Measurements from ENCODE around the gene ARVCF.

ARVCF gene

DNA sequence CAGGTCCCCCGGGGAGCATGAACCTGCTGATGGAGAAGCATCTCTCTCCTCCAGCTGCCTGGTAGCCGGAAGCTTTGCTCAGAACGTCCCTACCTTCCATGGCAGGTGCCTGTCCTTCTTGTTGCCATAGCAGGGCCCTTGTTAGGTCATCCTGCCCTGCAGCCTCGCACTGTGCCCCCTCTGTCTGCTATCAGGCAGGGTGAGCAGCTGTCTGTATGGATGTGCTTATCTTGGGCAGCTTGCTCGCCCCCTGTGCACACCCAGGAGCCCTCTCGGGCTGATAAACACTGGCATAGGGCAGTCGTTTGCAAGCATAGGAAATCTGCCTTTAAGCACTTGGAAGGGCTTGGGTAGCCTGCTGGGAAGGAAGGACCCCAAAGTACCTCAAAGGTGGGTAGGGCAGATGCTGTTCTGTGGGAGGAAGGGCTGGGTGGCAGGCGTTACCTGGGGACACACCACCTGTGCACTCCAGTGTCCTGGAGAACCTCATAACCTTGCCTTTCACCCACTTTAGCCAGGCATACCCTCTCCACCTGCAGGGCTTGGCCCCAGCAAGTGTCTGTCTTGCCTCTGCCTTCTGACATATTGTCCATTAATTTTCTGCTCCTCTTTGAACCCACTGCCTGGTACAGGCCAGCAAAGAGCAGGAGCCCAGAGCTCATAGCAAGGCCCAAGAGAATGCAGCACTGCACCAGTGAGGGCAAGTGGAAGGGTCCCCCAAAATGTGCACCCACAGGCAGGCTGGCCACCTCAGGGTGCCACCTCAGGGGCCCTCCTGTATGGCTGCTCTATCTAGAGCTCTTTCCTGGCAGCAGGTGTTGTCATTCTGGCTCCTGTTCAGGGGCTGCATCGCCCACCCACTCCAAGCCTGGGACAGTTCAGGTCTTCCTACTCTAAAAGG is 83.0 kb downstream of the ARVCF start:
- Mint-ChIP-seq H3K27ac (no peak overlapping the region), H3K36me3 (ENCODE audit: low read depth) (peaks cover 30% of the 10 kb centered on the region), H3K27me3 (ENCODE audit: low read depth, poor library complexity) (peaks cover 12% of the 10 kb centered on the region), H3K4me1 (peaks cover 5% of the 10 kb centered on the region), H3K9me3 (peaks cover 33% of the 10 kb centered on the region), H3K4me3 (no peak overlapping the region)
- DNase-seq = no peak
- TF ChIP-seq, protein P1, sequence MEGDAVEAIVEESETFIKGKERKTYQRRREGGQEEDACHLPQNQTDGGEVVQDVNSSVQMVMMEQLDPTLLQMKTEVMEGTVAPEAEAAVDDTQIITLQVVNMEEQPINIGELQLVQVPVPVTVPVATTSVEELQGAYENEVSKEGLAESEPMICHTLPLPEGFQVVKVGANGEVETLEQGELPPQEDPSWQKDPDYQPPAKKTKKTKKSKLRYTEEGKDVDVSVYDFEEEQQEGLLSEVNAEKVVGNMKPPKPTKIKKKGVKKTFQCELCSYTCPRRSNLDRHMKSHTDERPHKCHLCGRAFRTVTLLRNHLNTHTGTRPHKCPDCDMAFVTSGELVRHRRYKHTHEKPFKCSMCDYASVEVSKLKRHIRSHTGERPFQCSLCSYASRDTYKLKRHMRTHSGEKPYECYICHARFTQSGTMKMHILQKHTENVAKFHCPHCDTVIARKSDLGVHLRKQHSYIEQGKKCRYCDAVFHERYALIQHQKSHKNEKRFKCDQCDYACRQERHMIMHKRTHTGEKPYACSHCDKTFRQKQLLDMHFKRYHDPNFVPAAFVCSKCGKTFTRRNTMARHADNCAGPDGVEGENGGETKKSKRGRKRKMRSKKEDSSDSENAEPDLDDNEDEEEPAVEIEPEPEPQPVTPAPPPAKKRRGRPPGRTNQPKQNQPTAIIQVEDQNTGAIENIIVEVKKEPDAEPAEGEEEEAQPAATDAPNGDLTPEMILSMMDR (IDR thresholded peaks at IDR 0.05) = no peak

DNA sequence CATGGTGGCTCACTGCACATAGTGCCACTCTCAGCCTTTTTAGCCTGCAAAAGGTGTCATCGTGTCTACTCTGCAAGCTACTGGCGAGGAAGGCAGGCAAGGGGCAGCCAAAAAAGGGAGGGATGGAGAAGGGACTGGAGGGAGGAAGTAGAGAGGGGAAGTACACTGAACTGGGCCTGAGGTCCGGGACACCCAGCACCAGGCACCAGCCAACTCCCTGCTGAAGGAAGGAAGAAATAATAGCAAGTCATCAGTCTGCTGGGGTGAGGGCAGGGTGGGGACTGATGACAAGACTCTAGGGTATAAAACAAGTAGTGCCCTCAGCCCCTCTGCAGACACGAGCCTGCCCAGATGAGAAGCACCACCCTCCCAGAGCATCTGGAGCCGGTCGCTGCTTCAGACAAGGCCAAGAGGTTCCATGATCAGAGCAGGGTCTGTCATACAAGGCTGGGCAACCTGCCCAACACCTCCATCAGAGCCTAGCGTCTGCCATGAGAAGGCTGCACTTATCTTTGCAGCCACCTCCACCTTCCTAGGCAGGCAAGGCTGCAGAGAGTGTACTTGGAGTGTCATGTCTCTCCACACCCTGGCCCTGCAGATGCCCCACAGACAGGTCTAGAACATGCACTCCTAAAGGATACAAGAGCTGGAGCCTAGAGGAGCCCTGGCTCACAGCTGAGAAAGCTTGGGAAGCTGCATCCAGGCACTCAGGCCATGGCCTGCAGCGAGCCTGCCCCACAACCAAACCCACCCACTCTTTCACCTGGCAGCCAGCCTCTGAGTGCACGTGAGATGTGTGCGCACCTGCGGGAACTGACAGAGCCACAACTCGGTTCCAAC is 84.0 kb downstream of the ARVCF start:
- TF ChIP-seq, protein P1 (IDR thresholded peaks at IDR 0.05) = no peak
- H3K4me3 Mint-ChIP-seq = no peak overlapping the region

DNA sequence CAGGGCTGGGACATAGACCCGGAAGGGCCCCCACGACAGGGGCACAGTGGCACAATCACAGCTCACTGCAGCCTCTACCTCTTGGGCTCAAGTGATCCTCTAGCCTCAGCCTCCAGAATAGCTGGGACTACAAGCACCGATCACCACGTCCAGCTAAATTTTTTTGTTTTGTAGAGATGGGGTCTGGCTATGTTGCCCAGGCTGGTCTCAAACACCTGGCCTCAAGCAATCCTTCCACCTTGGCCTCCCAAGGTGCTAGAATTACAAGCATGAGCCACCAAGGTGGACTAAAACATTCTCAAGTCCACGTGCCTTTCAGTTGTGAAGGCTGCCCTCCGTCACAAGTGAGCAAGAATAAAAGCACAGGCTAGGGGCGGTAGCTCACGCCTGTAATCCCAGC is 85.1 kb downstream of the ARVCF start:
- TF ChIP-seq, protein P1 (IDR thresholded peaks at IDR 0.05) = no peak
- Mint-ChIP-seq H3K4me1 (no peaks in the 10 kb centered on the region), H3K27me3 (ENCODE audit: low read depth, poor library complexity) (peaks cover 11% of the 10 kb centered on the region), H3K36me3 (ENCODE audit: low read depth) (peaks cover 20% of the 10 kb centered on the region), H3K9me3 (peaks cover 18% of the 10 kb centered on the region), H3K4me3 (no peak overlapping the region), H3K27ac (no peak overlapping the region)
- DNase-seq = no peak

More for the DNA sequence above, 84.0 kb downstream of the ARVCF start:
- H3K9me3 Mint-ChIP-seq = peaks cover 29% of the 10 kb centered on the region
- peaks cover 12% of the 10 kb centered on the region for H3K27me3 Mint-ChIP-seq (ENCODE audit: low read depth, poor library complexity)
- peaks cover 30% of the 10 kb centered on the region for H3K36me3 Mint-ChIP-seq (ENCODE audit: low read depth)
- H3K4me1 Mint-ChIP-seq = no peaks in the 10 kb centered on the region
- no peak overlapping the region for H3K27ac Mint-ChIP-seq
- DNase-seq = no peak

DNA sequence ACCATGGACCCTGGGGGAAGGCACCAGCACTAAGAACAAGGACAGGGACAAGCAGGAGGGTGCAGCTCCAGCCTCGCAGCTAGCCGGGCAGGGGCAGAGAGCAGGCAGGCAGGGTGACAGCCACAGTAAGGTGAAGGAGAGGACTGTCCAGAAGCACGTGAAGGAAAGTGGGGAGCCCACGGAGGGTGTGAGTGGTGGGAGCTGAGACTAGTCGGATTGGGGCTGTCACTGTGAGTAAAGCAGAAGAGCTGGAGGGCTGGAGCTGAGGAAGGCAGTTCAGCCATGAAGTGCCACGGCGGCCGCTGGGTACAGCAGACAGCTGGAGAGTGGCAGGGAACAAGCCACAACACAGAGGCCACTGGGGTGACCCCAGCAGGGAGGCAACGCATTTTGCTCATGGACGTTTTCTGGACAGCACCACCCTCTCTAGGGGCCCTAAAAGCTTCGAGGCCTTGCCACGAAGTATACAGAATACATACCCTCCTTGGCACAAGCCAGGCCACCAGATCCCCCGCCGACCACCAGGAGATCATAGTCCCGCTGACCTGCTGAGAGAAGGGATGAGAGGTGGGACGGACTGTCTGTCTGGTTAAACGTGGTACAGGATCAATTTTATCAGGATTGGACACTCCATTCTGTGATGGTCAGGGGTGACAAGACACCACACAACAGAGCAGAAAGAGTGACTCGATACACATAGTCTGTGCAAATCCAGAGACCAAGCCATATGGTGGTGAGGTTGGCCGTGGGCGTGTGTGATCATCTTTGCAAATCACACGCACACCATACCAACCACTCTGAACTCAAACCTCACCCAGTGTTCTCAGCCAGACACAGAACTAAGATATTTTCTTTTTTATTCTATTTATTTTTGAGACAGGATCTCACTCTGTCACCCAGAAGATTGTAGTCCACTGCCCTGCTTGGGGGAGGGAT is 85.8 kb downstream of the ARVCF start:
- TF ChIP-seq, protein P1 (IDR thresholded peaks at IDR 0.05) = no peak
- no peak for DNase-seq
- peaks cover 13% of the 10 kb centered on the region for H3K36me3 Mint-ChIP-seq (ENCODE audit: low read depth)
- H3K27ac Mint-ChIP-seq = no peak overlapping the region
- H3K27me3 Mint-ChIP-seq (ENCODE audit: low read depth, poor library complexity) = peaks cover 8% of the 10 kb centered on the region
- peaks cover 11% of the 10 kb centered on the region for H3K9me3 Mint-ChIP-seq
- H3K4me1 Mint-ChIP-seq = no peaks in the 10 kb centered on the region
- H3K4me3 Mint-ChIP-seq = no peak overlapping the region
